Neutrophil (primary cell): ENCODE results near the gene MBD5.

Source experiments
- H3K27ac ChIP-seq: fragments of 200-600 bp; sonication (generic); 2 replicates; pipeline ENCODE4 v1.5.1; 2016; ENCODE audit warnings: mild to moderate bottlenecking, moderate library complexity
- H3K27me3 ChIP-seq: fragments of 200-600 bp; sonication (generic); 2 replicates; pipeline ENCODE4 v1.6.0; 2016; ENCODE audit warnings: mild to moderate bottlenecking
- H3K36me3 ChIP-seq: fragments of 200-600 bp; sonication (generic); 2 replicates; pipeline ENCODE4 v1.5.1; 2017
- H3K4me1 ChIP-seq, 2 experiments: fragments of 200-600 bp in 1 of 2; sonication (generic) in 1 of 2; 1 replicate in 1 of 2; 2 replicates in 1 of 2; pipeline versions ENCODE4 v1.5.1 to v1.6.1; 2013 to 2016; ENCODE audit warnings: low read depth in 1 of 2, low read length in 1 of 2, mild to moderate bottlenecking in 1 of 2, moderate library complexity in 1 of 2; ENCODE audit not compliant: control insufficient read depth in 1 of 2, insufficient read depth in 1 of 2
- H3K4me3 ChIP-seq, 2 experiments: fragments of 200-600 bp in 1 of 2; sonication (generic) in 1 of 2; 1 replicate in 1 of 2; 2 replicates in 1 of 2; pipeline ENCODE4 v1.5.1; 2013 to 2016; ENCODE audit warnings: low read depth in 1 of 2, low read length in 1 of 2, mild to moderate bottlenecking in 1 of 2, moderate library complexity in 1 of 2
- H3K9me3 ChIP-seq: fragments of 200-600 bp; sonication (generic); 2 replicates; pipeline ENCODE4 v1.5.1; 2016
- TF ChIP-seq, protein P1 (sequence below): fragments of 200-600 bp; sonication (generic); IDR thresholded peaks from 2 replicates; pipeline ENCODE4 v1.5.1; 2016; ENCODE audit warnings: antibody characterized with exemption

The MBD5 gene

GRCh38 chr2:148052687-148053086 is 31.8 kb downstream of the MBD5 start:
- Histone ChIP-seq H3K36me3 (no peaks in the 10 kb centered on the region), H3K9me3 (no peaks in the 10 kb centered on the region), H3K27me3 (no peaks in the 10 kb centered on the region), H3K4me3 (no peak overlapping the region), H3K4me1 (no peaks in the 10 kb centered on the region), H3K27ac (no peak overlapping the region)
- TF ChIP-seq, protein P1, sequence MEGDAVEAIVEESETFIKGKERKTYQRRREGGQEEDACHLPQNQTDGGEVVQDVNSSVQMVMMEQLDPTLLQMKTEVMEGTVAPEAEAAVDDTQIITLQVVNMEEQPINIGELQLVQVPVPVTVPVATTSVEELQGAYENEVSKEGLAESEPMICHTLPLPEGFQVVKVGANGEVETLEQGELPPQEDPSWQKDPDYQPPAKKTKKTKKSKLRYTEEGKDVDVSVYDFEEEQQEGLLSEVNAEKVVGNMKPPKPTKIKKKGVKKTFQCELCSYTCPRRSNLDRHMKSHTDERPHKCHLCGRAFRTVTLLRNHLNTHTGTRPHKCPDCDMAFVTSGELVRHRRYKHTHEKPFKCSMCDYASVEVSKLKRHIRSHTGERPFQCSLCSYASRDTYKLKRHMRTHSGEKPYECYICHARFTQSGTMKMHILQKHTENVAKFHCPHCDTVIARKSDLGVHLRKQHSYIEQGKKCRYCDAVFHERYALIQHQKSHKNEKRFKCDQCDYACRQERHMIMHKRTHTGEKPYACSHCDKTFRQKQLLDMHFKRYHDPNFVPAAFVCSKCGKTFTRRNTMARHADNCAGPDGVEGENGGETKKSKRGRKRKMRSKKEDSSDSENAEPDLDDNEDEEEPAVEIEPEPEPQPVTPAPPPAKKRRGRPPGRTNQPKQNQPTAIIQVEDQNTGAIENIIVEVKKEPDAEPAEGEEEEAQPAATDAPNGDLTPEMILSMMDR: no peak

GRCh38 chr2:148058641-148059040 is 37.8 kb downstream of the MBD5 start:
- Histone ChIP-seq H3K4me3 (no peak overlapping the region), H3K27ac (no peak overlapping the region), H3K36me3 (no peaks in the 10 kb centered on the region), H3K27me3 (no peaks in the 10 kb centered on the region), H3K4me1 (no peaks in the 10 kb centered on the region), H3K9me3 (no peaks in the 10 kb centered on the region)
- TF ChIP-seq, protein P1: no peak

- Histone ChIP-seq H3K36me3 (no peaks in the 10 kb centered on the region), H3K4me1 (no peaks in the 10 kb centered on the region), H3K27ac (no peak overlapping the region), H3K27me3 (no peaks in the 10 kb centered on the region), H3K4me3 (no peak overlapping the region), H3K9me3 (no peaks in the 10 kb centered on the region)
- TF ChIP-seq, protein P1: no peak
Observed at GRCh38 chr2:148063633-148064032, 42.7 kb downstream of the MBD5 start.

GRCh38 chr2:148065936-148066335 is 45.0 kb downstream of the MBD5 start:
- Histone ChIP-seq H3K4me1 (no peaks in the 10 kb centered on the region), H3K9me3 (no peaks in the 10 kb centered on the region), H3K27me3 (no peaks in the 10 kb centered on the region), H3K36me3 (no peaks in the 10 kb centered on the region), H3K4me3 (no peak overlapping the region), H3K27ac (no peak overlapping the region)
- TF ChIP-seq, protein P1: no peak

DNA sequence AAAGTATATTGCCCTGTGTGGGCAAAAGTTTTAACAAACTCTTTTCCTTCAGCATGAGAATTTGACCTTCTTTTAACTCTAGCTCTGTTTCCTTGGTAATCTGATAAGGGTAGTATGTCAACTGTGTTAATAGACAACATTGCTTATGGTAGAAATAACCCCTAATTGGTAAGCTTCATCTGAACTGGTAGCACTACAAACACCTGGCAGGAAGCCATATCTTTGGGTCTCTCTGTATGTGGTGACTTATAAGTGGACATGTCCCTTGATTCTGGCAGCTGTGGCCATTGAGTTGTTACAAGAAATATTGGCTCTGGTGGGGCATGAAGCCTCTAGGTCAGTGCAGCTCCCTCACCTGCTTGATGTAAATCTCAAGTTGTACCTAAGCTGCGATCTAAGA is 46.9 kb downstream of the MBD5 start:
- no peak overlapping the region for H3K4me3 ChIP-seq
- H3K9me3 ChIP-seq: no peaks in the 10 kb centered on the region

More for the DNA sequence above, 46.9 kb downstream of the MBD5 start:
- H3K27me3 ChIP-seq: no peaks in the 10 kb centered on the region
- TF ChIP-seq, protein P1: no peak
- no peak overlapping the region for H3K27ac ChIP-seq
- no peaks in the 10 kb centered on the region for H3K4me1 ChIP-seq
- H3K36me3 ChIP-seq: no peaks in the 10 kb centered on the region
